WI38 (cell line): ENCODE measurements around the gene SRPRB.

Experiments used
- H3K4me3 ChIP-seq: 2 replicates; pipeline ENCODE4 v1.5.1; 2011; ENCODE audit warnings: low read depth, mild to moderate bottlenecking, control low read depth, low read length
- TF ChIP-seq, protein P1 (sequence below): IDR thresholded peaks from 2 replicates; pipeline ENCODE4 v1.5.1; 2012; ENCODE audit warnings: low read depth, mild to moderate bottlenecking, control low read depth, low read length

SRPRB gene

GRCh38 chr3:133803469-133803868, 2.1 kb upstream of the SRPRB start:
- TF ChIP-seq, protein P1, sequence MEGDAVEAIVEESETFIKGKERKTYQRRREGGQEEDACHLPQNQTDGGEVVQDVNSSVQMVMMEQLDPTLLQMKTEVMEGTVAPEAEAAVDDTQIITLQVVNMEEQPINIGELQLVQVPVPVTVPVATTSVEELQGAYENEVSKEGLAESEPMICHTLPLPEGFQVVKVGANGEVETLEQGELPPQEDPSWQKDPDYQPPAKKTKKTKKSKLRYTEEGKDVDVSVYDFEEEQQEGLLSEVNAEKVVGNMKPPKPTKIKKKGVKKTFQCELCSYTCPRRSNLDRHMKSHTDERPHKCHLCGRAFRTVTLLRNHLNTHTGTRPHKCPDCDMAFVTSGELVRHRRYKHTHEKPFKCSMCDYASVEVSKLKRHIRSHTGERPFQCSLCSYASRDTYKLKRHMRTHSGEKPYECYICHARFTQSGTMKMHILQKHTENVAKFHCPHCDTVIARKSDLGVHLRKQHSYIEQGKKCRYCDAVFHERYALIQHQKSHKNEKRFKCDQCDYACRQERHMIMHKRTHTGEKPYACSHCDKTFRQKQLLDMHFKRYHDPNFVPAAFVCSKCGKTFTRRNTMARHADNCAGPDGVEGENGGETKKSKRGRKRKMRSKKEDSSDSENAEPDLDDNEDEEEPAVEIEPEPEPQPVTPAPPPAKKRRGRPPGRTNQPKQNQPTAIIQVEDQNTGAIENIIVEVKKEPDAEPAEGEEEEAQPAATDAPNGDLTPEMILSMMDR: no peak
- no peak overlapping the region for H3K4me3 ChIP-seq

DNA sequence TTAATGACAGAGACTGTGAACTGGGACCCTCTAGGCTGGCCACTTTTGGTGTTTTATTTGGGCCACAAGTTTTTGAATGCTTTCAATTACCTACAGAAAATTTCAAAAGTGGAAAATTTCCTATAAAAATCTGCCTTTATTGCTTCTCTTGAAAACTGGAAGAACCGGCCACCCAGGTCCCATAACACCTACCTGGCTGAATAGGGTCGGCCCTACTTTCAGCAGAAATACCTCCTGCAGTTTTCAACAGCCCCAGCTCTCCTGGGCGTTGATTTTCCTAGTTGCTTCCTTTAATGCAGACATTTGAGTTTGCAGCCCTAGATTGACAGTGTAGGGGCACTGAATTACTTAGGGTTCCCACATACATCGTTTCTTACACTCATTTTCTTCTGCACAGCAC, 719 bp upstream of the SRPRB start:
- TF ChIP-seq, protein P1: no peak
- H3K4me3 ChIP-seq: no peak overlapping the region

- TF ChIP-seq, protein P1: no peak
- peak overlapping the region; percentile 85 for H3K4me3 ChIP-seq
Observed at GRCh38 chr3:133805384-133805701, 272 bp upstream of the SRPRB start.

DNA sequence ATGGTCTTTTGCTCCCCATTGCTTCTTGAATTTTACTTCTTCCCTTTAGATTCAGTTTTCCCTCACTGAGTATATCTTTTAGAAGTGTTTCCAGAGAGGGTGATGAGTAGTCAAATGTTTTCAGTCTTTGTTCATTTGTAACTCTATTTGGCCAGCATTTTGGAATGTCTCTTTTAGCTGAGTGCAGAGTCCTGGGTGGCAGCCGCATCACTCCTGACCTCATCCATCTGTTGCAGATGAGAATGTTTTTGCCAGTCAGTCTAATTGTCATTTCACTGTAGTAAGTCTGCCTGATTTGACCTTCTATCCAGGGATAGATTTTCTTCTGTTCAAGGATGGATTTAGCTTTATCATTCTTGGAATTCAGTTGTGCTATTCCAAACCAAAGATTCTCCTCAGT, 7.3 kb downstream of the SRPRB start:
- H3K4me3 ChIP-seq: no peak overlapping the region
- TF ChIP-seq, protein P1: no peak

GRCh38 chr3:133815386-133815785, 9.8 kb downstream of the SRPRB start:
- TF ChIP-seq, protein P1: no peak

GRCh38 chr3:133820129-133820528, 14.5 kb downstream of the SRPRB start:
- no peak overlapping the region for H3K4me3 ChIP-seq
- TF ChIP-seq, protein P1: no peak

More at GRCh38 chr3:133815386-133815785, 9.8 kb downstream of the SRPRB start:
- no peak overlapping the region for H3K4me3 ChIP-seq

DNA sequence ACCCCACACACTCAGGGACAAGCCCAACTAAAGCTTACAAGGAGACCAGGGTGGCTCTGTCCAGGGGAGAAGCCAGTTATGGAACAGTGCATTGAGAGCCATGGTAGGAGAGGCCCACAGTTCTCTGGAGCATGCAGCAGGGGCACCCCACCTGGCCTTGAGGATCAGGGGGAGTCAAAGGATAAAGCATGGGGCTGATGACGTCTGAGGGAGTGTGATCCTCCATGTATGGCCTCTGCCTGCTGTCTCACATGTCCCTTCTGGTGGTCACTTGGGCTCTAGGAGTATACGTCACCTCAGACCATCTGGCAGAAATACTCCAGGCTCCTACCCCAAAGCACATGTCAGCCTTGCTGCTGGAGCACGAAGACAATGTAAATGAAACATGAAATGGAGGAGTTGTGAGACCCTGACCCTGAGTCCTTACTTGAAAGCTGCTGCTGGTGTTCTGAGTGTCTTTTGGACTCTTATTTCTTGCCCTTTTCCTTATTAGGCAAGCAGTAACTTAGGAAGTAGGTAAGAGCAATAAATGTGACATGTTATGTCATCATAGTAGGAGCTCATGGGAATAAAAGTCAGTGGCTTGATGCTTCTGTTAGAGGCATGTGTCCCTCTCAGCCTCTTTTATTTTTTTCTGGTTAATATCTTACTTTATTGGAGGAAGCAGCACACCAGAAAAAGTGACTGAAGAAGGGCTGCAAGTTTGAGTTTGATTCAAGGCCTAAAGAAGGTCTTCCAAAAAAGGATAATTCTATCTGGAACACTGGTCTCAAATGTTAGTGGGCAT, 15.5 kb downstream of the SRPRB start:
- TF ChIP-seq, protein P1: no peak
- no peak overlapping the region for H3K4me3 ChIP-seq
